ENCODE measurements around the gene VIPR2.

DNA sequence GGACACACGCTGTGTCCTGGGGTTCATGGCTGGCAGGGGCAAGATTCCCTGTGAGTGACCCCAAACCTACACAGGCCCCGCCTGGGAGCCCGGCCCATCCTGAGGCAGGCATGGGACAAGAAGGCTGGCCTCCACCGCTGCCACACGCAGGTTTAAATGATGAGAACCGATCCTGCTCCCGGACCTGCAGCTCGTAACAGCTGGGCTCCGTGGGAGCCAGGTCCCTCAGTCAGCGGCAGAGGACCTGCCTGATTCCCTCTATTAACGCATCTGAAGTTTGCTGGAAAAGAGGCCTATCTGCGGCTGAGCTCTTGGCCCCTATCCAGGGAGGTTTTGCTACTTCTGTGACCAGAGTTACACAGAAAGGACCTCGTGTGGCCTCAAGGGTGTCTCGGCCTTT lies 112.3 kb downstream of the VIPR2 start:
- no peak for TF ChIP-seq POLR2A (IDR thresholded peaks at IDR 0.05)
- TF ChIP-seq, protein P1, sequence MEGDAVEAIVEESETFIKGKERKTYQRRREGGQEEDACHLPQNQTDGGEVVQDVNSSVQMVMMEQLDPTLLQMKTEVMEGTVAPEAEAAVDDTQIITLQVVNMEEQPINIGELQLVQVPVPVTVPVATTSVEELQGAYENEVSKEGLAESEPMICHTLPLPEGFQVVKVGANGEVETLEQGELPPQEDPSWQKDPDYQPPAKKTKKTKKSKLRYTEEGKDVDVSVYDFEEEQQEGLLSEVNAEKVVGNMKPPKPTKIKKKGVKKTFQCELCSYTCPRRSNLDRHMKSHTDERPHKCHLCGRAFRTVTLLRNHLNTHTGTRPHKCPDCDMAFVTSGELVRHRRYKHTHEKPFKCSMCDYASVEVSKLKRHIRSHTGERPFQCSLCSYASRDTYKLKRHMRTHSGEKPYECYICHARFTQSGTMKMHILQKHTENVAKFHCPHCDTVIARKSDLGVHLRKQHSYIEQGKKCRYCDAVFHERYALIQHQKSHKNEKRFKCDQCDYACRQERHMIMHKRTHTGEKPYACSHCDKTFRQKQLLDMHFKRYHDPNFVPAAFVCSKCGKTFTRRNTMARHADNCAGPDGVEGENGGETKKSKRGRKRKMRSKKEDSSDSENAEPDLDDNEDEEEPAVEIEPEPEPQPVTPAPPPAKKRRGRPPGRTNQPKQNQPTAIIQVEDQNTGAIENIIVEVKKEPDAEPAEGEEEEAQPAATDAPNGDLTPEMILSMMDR (IDR thresholded peaks at IDR 0.05 in 8 of 11, conservative IDR thresholded peaks at IDR 0.05 in 3 of 11): no peak
- TF ChIP-seq POLR2AphosphoS5 (IDR thresholded peaks at IDR 0.05): no peak
